ENCODE measurements around the gene CTDNEP1. TPM values are rescaled to one million over a fixed set of nuclear protein-coding genes. Genes with fewer than 3 reads are reported as not detected.

The CTDNEP1 gene
- total RNA-seq, 1 donor from 2014 or later, result 25.2 TPM

DNA sequence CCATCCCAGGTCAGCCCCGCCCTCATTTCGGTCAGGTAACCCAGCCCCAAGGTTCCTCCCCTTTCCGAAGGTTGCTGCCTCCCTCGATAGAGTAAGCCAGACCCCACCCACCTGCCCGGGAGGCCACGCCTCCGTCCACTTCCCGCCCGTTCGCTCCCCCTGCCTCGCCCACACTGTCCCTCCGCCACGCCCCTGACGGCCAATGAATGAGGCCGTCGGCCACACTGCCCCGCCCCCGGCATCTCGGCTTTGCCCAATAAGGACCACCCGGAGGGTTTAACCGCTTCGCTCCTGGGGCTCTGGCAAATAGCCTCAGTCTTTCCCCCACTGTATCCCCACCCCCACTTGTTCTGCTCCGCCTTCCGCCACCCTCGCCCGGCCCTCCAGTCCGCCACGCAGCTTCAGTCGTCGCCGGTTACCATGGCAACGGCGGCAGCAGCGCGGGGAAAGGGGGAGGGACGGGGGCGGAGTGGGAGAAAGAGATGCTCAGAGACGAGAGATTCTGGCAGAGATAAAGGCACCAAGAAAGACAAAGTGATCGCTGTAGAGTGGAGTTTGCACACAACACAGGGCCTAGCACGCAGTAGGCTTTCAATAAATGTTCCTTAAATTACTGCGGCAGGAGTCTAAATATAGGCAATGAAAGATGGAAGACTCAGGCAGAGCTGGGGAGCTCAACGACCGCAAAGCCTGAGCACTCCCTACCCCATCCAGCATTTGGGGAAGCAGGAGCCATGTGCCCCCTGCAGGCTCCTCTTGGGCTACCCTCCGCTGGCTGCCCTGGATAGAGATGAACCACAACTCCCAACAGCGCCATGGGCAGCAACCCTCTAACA lies 37.0 kb downstream of the CTDNEP1 start:
- peak; percentile 98 for DNase-seq

DNA sequence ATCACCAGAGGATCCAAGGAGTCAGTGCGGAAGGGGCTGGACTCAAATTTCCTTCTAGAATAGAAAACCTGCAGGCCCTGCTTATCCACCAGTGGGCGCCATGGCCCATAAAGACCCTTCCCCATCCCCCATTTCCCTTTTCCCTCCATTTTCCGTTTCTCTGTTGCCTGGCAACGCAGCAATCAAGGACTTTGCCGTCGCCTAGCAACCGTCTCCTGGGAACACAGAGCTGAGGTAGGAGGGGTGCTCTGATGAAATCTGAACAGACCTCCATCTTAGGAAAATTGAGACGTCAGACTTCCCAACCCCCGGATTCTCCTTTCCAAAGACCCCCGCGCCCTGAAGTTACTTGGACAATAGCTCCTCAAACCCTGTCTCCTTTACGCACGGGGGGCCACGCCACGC lies 37.6 kb downstream of the CTDNEP1 start:
- peak; percentile 86 for DNase-seq

DNA sequence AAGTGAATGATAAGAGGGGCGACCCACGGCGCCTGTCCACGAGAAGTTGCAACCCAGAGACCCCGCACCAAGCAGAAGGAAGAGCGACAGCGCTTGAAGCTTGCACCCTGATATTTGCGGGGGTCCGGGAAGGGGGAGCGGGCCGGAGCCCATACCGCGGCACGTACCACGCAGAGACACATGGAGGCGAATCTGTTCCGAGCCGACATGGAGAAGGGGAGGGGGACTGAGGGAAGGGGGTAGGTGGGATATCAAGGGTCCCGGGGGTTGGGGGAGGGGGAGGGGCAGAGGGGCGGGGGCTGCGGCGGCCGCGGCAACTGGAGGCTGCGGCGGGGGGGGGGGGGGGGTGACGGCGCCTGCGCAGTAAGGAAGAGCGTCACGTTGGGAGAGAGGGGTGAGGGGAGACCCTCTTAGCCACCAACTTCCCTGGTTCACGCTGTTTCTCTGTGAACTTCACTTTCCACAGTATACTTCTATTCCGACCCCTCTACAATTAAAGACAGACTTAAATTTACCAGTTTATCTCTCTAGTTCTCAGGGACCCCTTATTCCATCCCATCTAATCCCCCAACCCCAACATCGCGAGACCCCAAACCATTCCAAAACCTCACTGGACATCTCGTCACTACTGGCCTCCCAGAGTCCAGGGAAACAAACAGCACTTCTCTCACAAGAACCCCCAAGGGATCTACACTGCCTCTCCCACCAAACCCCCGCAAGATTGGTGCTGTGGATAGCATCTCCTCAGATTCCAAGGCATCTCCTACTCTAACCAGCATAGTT lies 39.9 kb downstream of the CTDNEP1 start:
- DNase-seq, result no peak

DNA sequence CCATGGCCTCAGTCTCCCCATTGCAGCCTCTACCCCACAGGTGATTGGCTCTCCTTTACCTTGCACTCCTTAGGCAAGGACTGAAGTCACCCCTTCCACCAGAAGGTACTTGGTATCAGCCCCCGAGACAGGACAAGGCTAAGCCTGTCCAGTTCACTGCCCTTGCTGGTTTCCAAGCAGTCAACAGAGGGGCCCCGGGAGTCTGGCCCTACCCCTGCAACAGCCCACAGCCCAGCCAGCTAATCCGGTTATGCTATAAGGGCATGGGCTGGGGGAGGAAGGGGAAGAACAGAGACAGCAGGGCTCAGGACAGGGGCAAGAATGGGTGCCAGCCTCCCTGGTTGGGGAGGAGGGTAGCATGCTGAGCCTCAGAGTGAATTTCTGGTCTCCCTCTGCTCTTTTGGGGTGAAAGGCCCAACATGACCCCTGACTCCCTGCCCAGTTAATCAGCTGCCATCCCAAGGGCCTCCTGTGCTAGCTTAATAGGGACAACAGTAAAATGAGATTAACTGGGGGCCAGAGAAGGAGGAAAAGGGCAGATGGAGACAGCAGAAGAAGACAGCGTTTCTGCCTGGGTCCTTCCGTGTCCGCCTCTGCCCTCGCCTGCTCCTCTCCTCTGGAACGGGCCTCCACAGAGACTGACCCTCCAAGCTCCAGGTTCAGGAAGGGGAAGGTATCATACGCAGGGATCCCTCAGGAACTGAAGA lies 42.6 kb downstream of the CTDNEP1 start:
- DNase-seq, result no peak

DNA sequence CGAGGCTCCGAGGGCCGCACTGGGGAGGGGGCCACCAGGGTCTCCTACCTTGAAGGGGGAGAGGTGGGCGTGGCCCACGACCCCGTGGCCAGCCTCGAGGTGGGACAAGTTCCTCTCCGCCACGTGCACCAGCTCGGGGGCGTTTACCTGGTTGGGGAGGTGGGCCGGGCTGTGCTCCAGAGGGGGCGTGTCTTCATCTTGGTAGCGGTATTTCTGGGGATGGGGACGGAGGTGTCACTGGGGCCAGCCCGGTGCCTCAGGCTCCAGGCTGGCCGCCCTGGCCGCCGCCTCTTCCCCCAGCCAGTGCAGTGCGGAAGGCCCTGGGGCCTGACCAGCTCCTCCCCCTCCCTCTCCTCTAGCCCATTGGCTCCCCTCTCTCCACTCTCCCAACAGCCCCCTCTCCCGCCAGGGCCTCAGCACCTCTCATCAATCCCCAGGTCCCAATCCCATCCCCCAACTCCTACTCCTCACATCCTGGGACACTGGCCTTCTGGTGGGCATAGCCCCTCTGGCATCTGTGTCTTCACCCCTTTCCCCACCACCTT lies 43.4 kb downstream of the CTDNEP1 start:
- DNase-seq, result no peak

DNA sequence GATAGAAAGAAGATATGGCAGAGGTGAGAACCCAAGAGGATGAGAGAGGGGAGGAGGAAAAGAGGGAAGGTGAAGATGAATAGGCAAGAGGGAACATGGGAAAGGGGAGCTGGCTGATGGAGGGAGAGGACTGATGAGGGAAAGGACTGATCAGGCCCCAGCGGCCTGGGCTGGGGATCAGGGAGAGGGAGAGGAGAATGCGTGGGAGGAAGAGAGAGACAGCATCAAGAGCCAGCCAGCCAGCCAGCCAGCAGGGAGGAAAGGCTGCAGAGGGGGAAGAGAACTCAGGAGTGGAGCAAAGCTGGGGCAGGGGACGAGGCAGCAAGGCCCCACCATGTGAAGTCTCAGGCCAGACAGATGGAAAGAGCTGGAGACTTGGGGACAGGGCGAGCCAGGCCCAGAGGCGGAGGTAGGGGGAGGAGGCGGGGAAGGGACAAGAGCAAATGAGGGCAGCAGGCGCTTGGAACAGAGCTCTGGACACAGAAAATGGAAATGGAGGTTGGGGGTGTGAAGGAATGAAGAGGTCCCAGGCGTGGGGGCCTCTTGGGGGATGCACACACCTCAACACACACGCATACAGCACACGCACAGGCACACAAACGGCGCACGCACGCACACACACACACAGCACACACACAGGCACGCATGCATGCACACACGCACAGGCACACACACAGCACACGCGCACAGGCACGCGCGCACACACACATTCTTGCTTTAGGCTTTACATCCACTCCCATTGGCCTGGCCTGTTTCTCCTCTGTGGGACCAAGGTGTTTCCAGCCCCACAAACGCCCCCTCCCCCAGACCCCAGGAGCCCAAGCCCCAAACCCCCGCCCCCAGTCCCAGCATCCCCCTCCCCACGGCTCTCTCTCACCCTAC lies 44.2 kb downstream of the CTDNEP1 start:
- DNase-seq, result no peak

DNA sequence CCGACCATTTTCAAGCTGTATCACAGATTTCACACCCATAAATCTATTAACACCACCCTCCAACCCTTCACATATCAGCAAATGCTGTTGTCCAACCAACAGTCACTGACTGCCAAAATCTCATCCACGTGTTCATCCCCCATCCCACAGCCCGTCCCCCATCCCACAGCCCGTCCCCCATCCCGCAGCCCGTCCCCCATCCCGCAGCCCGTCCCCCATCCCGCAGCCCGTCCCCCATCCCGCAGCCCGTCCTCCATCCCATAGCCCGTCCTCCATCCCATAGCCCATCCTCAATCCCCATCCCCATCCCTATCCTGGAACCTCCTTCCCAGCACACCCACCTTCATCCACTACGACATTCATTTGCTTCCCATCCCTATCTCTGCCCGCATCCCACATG lies 46.0 kb downstream of the CTDNEP1 start:
- no peak for DNase-seq

DNA sequence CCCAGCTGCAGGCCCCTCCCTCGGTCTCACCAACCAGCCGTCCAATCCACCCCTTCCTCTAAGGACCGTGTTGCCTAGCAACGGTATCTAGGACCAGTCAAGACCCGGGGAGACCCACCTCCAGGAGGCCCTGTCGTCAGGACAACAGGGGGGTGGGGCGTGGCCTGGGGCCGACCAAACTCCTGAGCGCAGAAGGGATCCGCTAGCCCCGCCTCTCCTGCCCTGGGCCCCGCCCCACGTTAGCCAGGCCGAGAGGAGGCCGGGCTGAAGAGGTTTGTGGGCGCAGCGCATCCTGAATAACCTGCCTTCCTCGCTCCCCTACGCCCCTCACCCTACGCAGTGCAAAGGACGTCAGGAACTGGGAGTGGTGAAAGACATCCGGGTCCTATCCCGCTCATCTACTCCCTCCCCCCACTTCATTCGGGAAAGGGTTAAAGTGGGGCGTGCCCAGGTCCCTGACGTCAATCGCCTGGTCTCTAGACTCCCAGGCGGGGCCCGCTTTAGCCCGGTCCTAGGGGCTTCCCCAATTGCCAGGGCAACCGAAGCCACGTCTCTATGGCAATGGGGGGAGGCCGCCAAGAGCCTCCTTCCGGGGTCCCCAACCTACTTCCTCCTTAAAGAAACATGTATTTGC lies 46.6 kb downstream of the CTDNEP1 start:
- DNase-seq, result peak; percentile 73

DNA sequence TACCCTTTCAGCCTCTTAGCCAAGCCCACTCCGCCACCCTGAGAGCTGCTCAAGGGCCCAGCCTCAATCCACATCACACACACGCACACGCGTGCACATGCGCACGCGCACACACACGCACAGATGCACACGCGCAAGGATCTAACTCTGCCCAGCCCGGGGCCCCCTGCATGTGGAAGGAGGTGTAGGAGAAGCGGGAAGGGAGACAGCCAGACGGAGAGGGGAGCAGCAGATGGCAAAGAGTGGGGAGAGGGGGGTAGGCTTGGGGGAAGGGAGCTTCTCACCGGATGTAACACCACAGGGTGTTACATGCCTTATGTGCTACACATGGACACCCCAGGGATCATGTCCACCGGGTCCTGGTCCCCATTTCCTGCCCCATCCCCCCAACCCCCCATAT lies 47.2 kb downstream of the CTDNEP1 start:
- no peak for DNase-seq

DNA sequence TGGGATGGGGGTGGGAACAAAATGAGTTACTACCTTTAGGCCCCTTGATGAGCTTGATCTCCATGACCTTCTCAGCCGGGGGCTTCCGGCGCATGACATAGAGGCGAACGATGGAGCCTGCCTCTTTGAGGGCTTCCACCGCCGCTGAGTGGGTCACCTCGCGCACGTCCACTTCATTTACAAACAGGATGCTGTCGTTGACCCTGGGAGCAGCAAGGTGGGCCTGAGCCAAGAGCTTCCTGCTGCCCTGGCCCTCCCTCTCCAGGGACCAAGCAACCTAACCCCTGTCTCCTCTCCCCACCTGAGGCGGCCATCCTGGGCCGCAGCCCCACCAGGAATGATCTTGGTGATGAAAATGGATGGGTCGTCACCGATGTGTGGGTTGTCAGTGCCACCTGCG lies 48.1 kb downstream of the CTDNEP1 start:
- DNase-seq, result no peak

DNA sequence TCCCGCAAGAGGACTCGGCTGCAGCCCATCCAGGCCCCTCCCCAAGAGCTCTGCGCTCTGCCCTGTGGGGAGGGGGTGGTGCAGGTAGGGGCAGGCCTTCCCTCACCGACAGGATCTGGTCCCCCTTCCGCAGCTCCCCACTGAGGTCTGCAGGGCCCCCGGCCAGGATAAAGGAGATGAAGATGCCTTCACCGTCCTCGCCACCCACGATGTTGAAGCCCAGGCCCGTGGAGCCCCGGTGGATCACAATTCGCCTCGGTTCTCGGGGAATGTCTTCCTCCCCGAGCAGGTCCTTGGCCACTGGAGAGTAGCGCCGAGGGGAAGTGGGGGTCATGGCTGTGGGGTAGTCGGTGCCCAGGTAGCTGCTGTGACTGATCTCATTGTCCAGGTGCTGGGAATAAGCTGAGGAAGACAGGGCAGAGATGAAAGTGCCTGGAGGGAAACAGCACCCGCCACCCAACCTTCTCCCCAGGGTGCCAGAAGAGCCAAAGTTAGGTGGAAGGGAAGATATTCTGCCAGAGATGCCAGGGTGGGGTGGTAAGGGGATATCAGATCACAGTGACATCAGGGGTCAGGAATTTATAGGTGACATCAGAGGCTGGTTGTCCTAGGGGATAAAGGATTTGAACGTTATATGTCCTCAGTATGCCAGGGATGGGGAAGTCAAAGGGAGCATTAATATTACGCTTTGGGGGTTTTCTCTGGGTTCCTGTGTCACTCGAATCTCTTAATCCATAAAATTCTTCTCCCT lies 54.7 kb downstream of the CTDNEP1 start:
- no peak for DNase-seq

DNA sequence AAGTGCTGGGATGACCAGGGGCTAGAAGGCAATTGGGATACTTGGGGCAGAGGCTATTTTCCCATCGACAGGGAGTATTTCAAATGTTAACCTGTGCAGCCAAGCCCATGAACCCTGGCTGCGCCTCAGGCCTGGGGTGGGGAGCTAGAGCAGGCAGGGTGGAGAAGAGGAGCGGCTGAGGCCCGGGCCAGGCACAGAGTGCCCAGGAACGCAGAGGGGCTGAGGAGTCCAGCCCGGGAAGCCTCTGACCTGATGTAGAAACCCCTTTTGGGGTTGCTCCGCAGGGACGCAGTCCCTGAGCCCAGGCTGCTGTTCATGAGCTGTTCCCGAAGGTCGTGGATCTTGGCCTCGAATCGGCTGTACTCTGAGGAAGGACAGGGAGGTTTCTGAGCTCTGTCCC lies 55.6 kb downstream of the CTDNEP1 start:
- DNase-seq, result no peak

Other genes starting within 250 kb of the CTDNEP1 start
- gene RNASEK, start 239.1 kb downstream of the CTDNEP1 start, total RNA-seq, result 28.1 and 47.9 TPM in 2 replicates
- 86.6 and 140 TPM in 2 replicates for gene BCL6B, start 228.7 kb downstream of the CTDNEP1 start, total RNA-seq
- gene SLC16A13, start 215.7 kb downstream of the CTDNEP1 start, total RNA-seq, result 1.7 and 2.2 TPM in 2 replicates
- gene SLC16A11, start 207.6 kb downstream of the CTDNEP1 start, total RNA-seq, result 1.1 and 1.5 TPM in 2 replicates
- gene CLEC10A, start 171.5 kb downstream of the CTDNEP1 start, total RNA-seq, result 0.60 and 1.5 TPM in 2 replicates
- not detected in 2 replicates for gene ASGR2, start 136.9 kb downstream of the CTDNEP1 start, total RNA-seq
- 9.5 and 18.2 TPM in 2 replicates for gene ASGR1, start 72.4 kb downstream of the CTDNEP1 start, total RNA-seq
- gene DLG4, start 31.9 kb downstream of the CTDNEP1 start, total RNA-seq, result 13.4 and 21.5 TPM in 2 replicates
- gene ACADVL, start 31.8 kb downstream of the CTDNEP1 start, total RNA-seq, result 196 and 385 TPM in 2 replicates
- 32.8 and 45.7 TPM in 2 replicates for gene DVL2, start 17.2 kb downstream of the CTDNEP1 start, total RNA-seq
- gene PHF23, start 12.3 kb downstream of the CTDNEP1 start, total RNA-seq, result 41.4 and 42.8 TPM in 2 replicates
- gene GABARAP, start 9.3 kb downstream of the CTDNEP1 start, total RNA-seq, result 148 and 196 TPM in 2 replicates
- gene ELP5, start 481 bp upstream of the CTDNEP1 start, total RNA-seq, result 33.0 and 52.2 TPM in 2 replicates
- gene CLDN7, start 10.7 kb upstream of the CTDNEP1 start, total RNA-seq, result 2.4 and 5.3 TPM in 2 replicates
- gene SLC2A4, start 30.0 kb upstream of the CTDNEP1 start, total RNA-seq, result 0.28 and 0.34 TPM in 2 replicates
- gene YBX2, start 42.9 kb upstream of the CTDNEP1 start, total RNA-seq, result 0.17 TPM in 1 of 2 replicates, not detected in the other
- 416 and 525 TPM in 2 replicates for gene EIF5A, start 55.9 kb upstream of the CTDNEP1 start, total RNA-seq
- 45.2 and 45.6 TPM in 2 replicates for gene GPS2, start 63.6 kb upstream of the CTDNEP1 start, total RNA-seq
- gene NEURL4, start 77.6 kb upstream of the CTDNEP1 start, total RNA-seq, result 17.3 and 23.3 TPM in 2 replicates
- not detected in 2 replicates for gene ACAP1, start 84.8 kb upstream of the CTDNEP1 start, total RNA-seq
- gene KCTD11, start 100.4 kb upstream of the CTDNEP1 start, total RNA-seq, result 2.6 and 3.2 TPM in 2 replicates
- gene TMEM95, start 103.4 kb upstream of the CTDNEP1 start, total RNA-seq, result not detected in 2 replicates
- 2.2 and 3.6 TPM in 2 replicates for gene TNK1, start 129.4 kb upstream of the CTDNEP1 start, total RNA-seq
- 21.3 and 34.1 TPM in 2 replicates for gene PLSCR3, start 142.8 kb upstream of the CTDNEP1 start, total RNA-seq
- gene TMEM256, start 152.4 kb upstream of the CTDNEP1 start, total RNA-seq, result 59.2 and 112 TPM in 2 replicates
- 2.7 and 5.5 TPM in 2 replicates for gene NLGN2, start 156.1 kb upstream of the CTDNEP1 start, total RNA-seq
- gene SPEM1, start 168.6 kb upstream of the CTDNEP1 start, total RNA-seq, result not detected in 2 replicates
- gene SPEM2, start 173.9 kb upstream of the CTDNEP1 start, total RNA-seq, result not detected in 2 replicates
- gene SPEM3, start 177.1 kb upstream of the CTDNEP1 start, total RNA-seq, result not detected in 2 replicates
- gene TMEM102, start 183.7 kb upstream of the CTDNEP1 start, total RNA-seq, result 11.3 and 12.9 TPM in 2 replicates
- 0.28 and 0.51 TPM in 2 replicates for gene FGF11, start 187.8 kb upstream of the CTDNEP1 start, total RNA-seq
- gene CHRNB1, start 193.3 kb upstream of the CTDNEP1 start, total RNA-seq, result 4.6 and 5.8 TPM in 2 replicates
- gene ZBTB4, start 227.9 kb upstream of the CTDNEP1 start, total RNA-seq, result 10.4 and 16.4 TPM in 2 replicates
- gene SLC35G6, start 229.7 kb upstream of the CTDNEP1 start, total RNA-seq, result not detected in 2 replicates
- 81.2 and 139 TPM in 2 replicates for gene POLR2A, start 232.6 kb upstream of the CTDNEP1 start, total RNA-seq

All from dermis blood vessel endothelial cell (primary cell).